HepG2 (cell line): ENCODE measurements around the gene SNRPD3. TPM values are rescaled to one million over a fixed set of nuclear protein-coding genes. Genes with fewer than 3 reads are reported as not detected.
A peak's percentile ranks its signal among the peaks of the same experiment; 100 is the strongest.

ENCODE experiments used
- BHLHE40 ChIP-seq: IDR thresholded peaks from 2 replicates; pipeline ENCODE4 v1.6.1; 2011; ENCODE audit warnings: low read length, improper control_type of control experiment
- CAMTA2 ChIP-seq: sonication (generic); formaldehyde crosslinking; IDR thresholded peaks from 2 replicates; pipeline ENCODE4 v1.4.0; 2020; ENCODE audit warnings: mild to moderate bottlenecking, missing genetic modification reagents, borderline replicate concordance
- CREB1 ChIP-seq, 2 experiments: fragments of 450-650 bp in 1 of 2; IDR thresholded peaks; 2 replicates each; pipeline ENCODE4 v1.6.1; 2016 to 2017; ENCODE audit warnings: control low read depth in 1 of 2, mild to moderate bottlenecking in 1 of 2, missing compliant biosample characterization in 1 of 2, missing genetic modification characterization in 1 of 2
- CREM ChIP-seq, 2 experiments: sonication (generic) in 1 of 2; formaldehyde crosslinking in 1 of 2; IDR thresholded peaks; 2 replicates each; pipeline versions ENCODE4 v1.4.0 to v1.6.1; 2016 to 2020; ENCODE audit warnings: antibody characterized with exemption in 1 of 2, mild to moderate bottlenecking in 1 of 2, missing genetic modification reagents in 1 of 2
- ETV5 ChIP-seq: IDR thresholded peaks from 2 replicates; pipeline ENCODE4 v1.6.1; 2018; ENCODE audit warnings: missing biosample characterization, missing genetic modification reagents, inconsistent platforms, borderline replicate concordance
- FLYWCH1 ChIP-seq: sonication (generic); formaldehyde crosslinking; IDR thresholded peaks from 2 replicates; pipeline ENCODE4 v1.8.1; 2023; ENCODE audit warnings: mild to moderate bottlenecking, missing genetic modification reagents
- JUND ChIP-seq: sonication (generic); formaldehyde crosslinking; IDR thresholded peaks from 2 replicates; pipeline ENCODE4 v1.8.0; 2022; ENCODE audit warnings: mild to moderate bottlenecking, missing genetic modification reagents
- KLF16 ChIP-seq, 2 experiments: sonication (generic) in 1 of 2; formaldehyde crosslinking in 1 of 2; IDR thresholded peaks; 2 replicates each; pipeline versions ENCODE4 v1.6.1 to v1.8.0; 2016 to 2023; ENCODE audit warnings: missing genetic modification reagents in 2 of 2, missing compliant biosample characterization in 1 of 2
- PRMT3 ChIP-seq: sonication (generic); formaldehyde crosslinking; IDR thresholded peaks from 2 replicates; pipeline ENCODE4 v1.8.1; 2022; ENCODE audit warnings: low read depth, mild to moderate bottlenecking, moderate library complexity, missing genetic modification reagents, borderline replicate concordance
- SSRP1 ChIP-seq: IDR thresholded peaks from 2 replicates; pipeline ENCODE4 v1.6.1; 2016; ENCODE audit warnings: control low read depth
- ZFY ChIP-seq: sonication (generic); formaldehyde crosslinking; IDR thresholded peaks from 2 replicates; pipeline ENCODE4 v1.4.0; 2020; ENCODE audit warnings: missing genetic modification reagents
- ZNF12 ChIP-seq: sonication (generic); formaldehyde crosslinking; IDR thresholded peaks from 2 replicates; pipeline ENCODE4 v1.5.0; 2020; ENCODE audit warnings: missing genetic modification reagents
- ZNF292 ChIP-seq: sonication (generic); formaldehyde crosslinking; IDR thresholded peaks from 2 replicates; pipeline ENCODE4 v1.8.1; 2022; ENCODE audit warnings: mild to moderate bottlenecking, low read depth, missing genetic modification reagents, borderline replicate concordance
- ZNF609 ChIP-seq: sonication (generic); formaldehyde crosslinking; IDR thresholded peaks from 2 replicates; pipeline ENCODE4 v1.4.0; 2020; ENCODE audit warnings: mild to moderate bottlenecking, missing genetic modification reagents, borderline replicate concordance
- ZNF674 ChIP-seq: sonication (generic); formaldehyde crosslinking; IDR thresholded peaks from 2 replicates; pipeline ENCODE4 v1.5.0; 2020; ENCODE audit warnings: low read depth, mild to moderate bottlenecking, missing genetic modification reagents
- polyA plus RNA-seq, 8 experiments: library from polyadenylated mRNA; depleted of rRNA in 3 of 8; stranded (reverse) in 7 of 8; unstranded in 1 of 8; fragments of >200 nt; fragmentation: Illumina TruSeq in 4 of 8; extraction: Trizol in 4 of 8; gene quantifications; 2 replicates each; pipeline versions ENCODE4 v1.2.1 to v1.2.3, GENCODE V29; 2011 to 2016; ENCODE audit warnings: low read depth in 4 of 8, missing spikeins in 1 of 8, mixed read lengths in 1 of 8; ENCODE audit not compliant: insufficient read depth in 1 of 8
- total RNA-seq, 5 experiments: library from RNA; depleted of rRNA; stranded (reverse); fragments of >200 nt; fragmentation: Illumina TruSeq; extraction: Trizol; gene quantifications; 2 replicates each; pipeline ENCODE4 v1.2.3, GENCODE V29; 2016; ENCODE audit warnings: low read depth in 1 of 5
- TF ChIP-seq, protein P1 (sequence below): sonication (generic); formaldehyde crosslinking; IDR thresholded peaks from 2 replicates; pipeline ENCODE4 v1.5.1; 2020; ENCODE audit warnings: missing genetic modification reagents, mild to moderate bottlenecking, borderline replicate concordance

The SNRPD3 gene
- total and polyA plus RNA-seq, 2 of the 13 experiments (the other 11 are each of a cell fraction or from before 2014, with no cell fraction given): 110 to 209 TPM

DNA sequence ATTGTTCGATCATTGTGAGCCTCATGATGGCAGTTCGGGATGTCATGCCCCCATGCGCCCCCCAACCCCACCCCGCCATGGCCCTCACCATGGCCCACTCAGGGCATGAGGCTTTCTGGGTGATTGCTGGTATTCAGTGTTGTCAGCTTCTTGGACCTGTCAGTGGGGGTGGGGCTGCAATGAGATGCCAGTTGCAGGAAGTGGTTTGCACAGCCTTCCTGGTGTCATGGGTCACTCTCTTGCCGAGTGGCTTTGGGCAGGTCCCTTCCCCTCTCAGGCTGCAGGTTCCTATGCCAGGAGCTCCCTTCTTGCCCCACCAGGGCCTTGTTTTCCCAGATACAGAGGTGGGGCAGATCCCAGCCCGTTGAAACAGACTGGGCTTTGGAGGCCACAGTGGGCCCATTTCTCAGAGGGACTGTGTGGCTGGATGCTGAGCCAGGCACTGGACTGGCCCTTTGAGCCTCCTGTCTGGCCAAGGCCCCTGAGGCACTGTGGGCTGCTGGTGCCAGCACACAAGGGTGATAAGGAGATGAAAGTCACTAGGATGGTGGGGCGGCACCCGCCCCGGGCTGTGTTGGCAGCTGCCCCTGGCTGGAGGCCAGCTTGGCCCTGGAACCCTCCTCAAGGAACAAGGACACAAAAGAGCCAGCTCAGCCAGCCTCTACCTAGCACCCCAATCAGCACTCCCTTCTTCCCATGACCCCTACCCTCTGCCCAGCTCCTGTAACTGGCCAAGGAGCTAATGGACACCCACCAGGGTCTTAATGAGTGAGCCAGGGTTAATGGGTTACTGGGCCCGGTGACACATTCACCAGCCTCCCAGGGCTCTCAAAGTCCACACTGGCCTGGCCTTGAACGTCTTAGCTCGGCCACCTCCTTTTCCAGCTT is 45.7 kb downstream of the SNRPD3 start (continued):
- TF ChIP-seq FLYWCH1 (CRISPR knock-in tag) (no peak), PRMT3 (CRISPR knock-in tag) (no peak), CREB1 (IDR thresholded peaks at IDR 0.05) (no peak), CREB1 (CRISPR knock-in tag; IDR thresholded peaks at IDR 0.05) (no peak), CAMTA2 (CRISPR knock-in tag) (no peak), ETV5 (CRISPR knock-in tag) (no peak), ZNF292 (CRISPR knock-in tag) (no peak), ZNF12 (no peak), JUND (CRISPR knock-in tag) (no peak), BHLHE40 (no peak), KLF16 (CRISPR knock-in tag; IDR thresholded peaks at IDR 0.05) (no peak), CREM (IDR thresholded peaks at IDR 0.05) (peak; percentile 49; the same call in 1 of the 2 replicates), CREM (CRISPR knock-in tag; IDR thresholded peaks at IDR 0.05) (no peak), ZFY (CRISPR knock-in tag) (peak; percentile 50), SSRP1 (CRISPR knock-in tag) (no peak), ZNF609 (CRISPR knock-in tag) (no peak; the same call in 1 of the 2 replicates), ZNF674 (CRISPR knock-in tag) (no peak)
- TF ChIP-seq, protein P1, sequence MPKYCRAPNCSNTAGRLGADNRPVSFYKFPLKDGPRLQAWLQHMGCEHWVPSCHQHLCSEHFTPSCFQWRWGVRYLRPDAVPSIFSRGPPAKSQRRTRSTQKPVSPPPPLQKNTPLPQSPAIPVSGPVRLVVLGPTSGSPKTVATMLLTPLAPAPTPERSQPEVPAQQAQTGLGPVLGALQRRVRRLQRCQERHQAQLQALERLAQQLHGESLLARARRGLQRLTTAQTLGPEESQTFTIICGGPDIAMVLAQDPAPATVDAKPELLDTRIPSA (CRISPR knock-in tag): no peak
